Measurements from ENCODE around the gene MDM2. TPM values are rescaled to one million over a fixed set of nuclear protein-coding genes. Genes with fewer than 3 reads are reported as not detected.

Gene MDM2
- total and polyA plus RNA-seq, 2 donors (not counting 3 experiments of a cell fraction or from before 2014, with no cell fraction given) = 16.7 to 270 TPM

- TF ChIP-seq MAX (IDR thresholded peaks at IDR 0.05; ENCODE audit: insufficient read depth, insufficient read length) = no peak
- TF ChIP-seq CTCF (IDR thresholded peaks at IDR 0.05; ENCODE audit: extremely low read depth in 1 of 2, insufficient read depth in 1 of 2, low read depth in 1 of 2, low read length in 2 of 2) = no peak
- no peak for TF ChIP-seq GATA2 (IDR thresholded peaks at IDR 0.05; ENCODE audit: insufficient read depth, insufficient read length, low read depth, low read length)
- no peak for TF ChIP-seq POLR2A (IDR thresholded peaks at IDR 0.05; ENCODE audit: low read depth, low read length)
- no peak for TF ChIP-seq EZH2 (IDR thresholded peaks at IDR 0.05; ENCODE audit: borderline replicate concordance, low read depth, low read length, severe bottlenecking)
- TF ChIP-seq POLR2AphosphoS5 (IDR thresholded peaks at IDR 0.05; ENCODE audit: insufficient read depth, low read depth, low read length) = no peak
- no peak for TF ChIP-seq FOS (IDR thresholded peaks at IDR 0.05; ENCODE audit: borderline replicate concordance, insufficient read depth, low read length)
- TF ChIP-seq MYC (IDR thresholded peaks at IDR 0.05; ENCODE audit: low read depth, low read length) = no peak
- no peak for TF ChIP-seq JUN (IDR thresholded peaks at IDR 0.05; ENCODE audit: borderline replicate concordance, insufficient read depth, insufficient read length, low read depth)
- intact Hi-C loops (cut with micrococcal nuclease) = no loop called here
Observed at GRCh38 chr12:68759852-68760251, 48.1 kb upstream of the MDM2 start.

More at GRCh38 chr12:68759852-68760251, 48.1 kb upstream of the MDM2 start:
- Histone ChIP-seq H3K4me3 (replicated peaks in 1 of 3; ENCODE audit: insufficient read depth in 1 of 3, low read depth in 1 of 3, low read length in 3 of 3) (no peak overlapping the region), H3K27ac (ENCODE audit: insufficient read depth, low read depth, low read length) (no peak overlapping the region), H3K36me3 (ENCODE audit: control insufficient read depth in 2 of 2, extremely low read depth in 1 of 2, insufficient read depth in 2 of 2, low read length in 2 of 2) (peaks cover 0 to 3% of the 10 kb centered on the region in 2 experiments), H3K4me1 (ENCODE audit: control insufficient read depth, extremely low read depth, insufficient read depth, low read length) (no peaks in the 10 kb centered on the region), H4K20me1 (replicated peaks; ENCODE audit: control insufficient read depth, extremely low read depth, insufficient read depth, low read length) (no peaks in the 10 kb centered on the region), H3K4me2 (ENCODE audit: insufficient read depth, low read length) (no peak overlapping the region), H3K9ac (replicated peaks; ENCODE audit: extremely low read depth, insufficient read depth, low read length) (no peak overlapping the region), H2AFZ (ENCODE audit: low read depth, low read length) (no peak overlapping the region), H3K9me1 (replicated peaks; ENCODE audit: control insufficient read depth, extremely low read depth, insufficient read depth, low read length) (no peaks in the 10 kb centered on the region), H3K27me3 (ENCODE audit: control insufficient read depth in 2 of 2, insufficient read depth in 2 of 2, low read length in 2 of 2) (no peaks in the 10 kb centered on the region), H3K9me3 (replicated peaks; ENCODE audit: control insufficient read depth, insufficient read depth, low read length) (no peaks in the 10 kb centered on the region), H3K79me2 (ENCODE audit: control insufficient read depth, insufficient read depth, low read length) (no peaks in the 10 kb centered on the region)
- BruUV-seq (replicated peaks) = no TSS peak
- CTCF ChIA-PET = no interaction called here
- dilution Hi-C loops (cut with MboI; ENCODE audit: extremely low pct_ligation_motif_present, low sequenced_read_pairs) = no loop called here
- FAIRE-seq (no peak), DNase-seq (ENCODE audit: low read depth, low spot score) (no peak)
- POLR2A ChIA-PET = no interaction called here
